HL-60 (cell line): ENCODE data around the gene TAPBP.
A peak's percentile ranks its signal among the peaks of the same experiment; 100 is the strongest.

Source experiments
- DNase-seq, 2 experiments: peaks; one replicate each; pipeline ENCODE4 v3.0.0-alpha.2; 2010 to 2020; ENCODE audit warnings: low read depth in 1 of 2, low spot score in 1 of 2
- H3K27ac ChIP-seq: fragments of 250-450 bp; sonication (Bioruptor Pico); replicated peaks from 2 replicates; pipeline ENCODE4 v1.5.1; 2020; ENCODE audit warnings: mild to moderate bottlenecking, moderate library complexity
- H3K27me3 ChIP-seq: fragments of 250-450 bp; sonication (Bioruptor Pico); 2 replicates; pipeline ENCODE4 v1.5.1; 2021; ENCODE audit warnings: mild to moderate bottlenecking, moderate library complexity; ENCODE audit not compliant: insufficient read depth, poor library complexity, severe bottlenecking
- H3K4me3 ChIP-seq: replicated peaks from 2 replicates; pipeline ENCODE4 v1.5.1; 2011; ENCODE audit warnings: mild to moderate bottlenecking, control low read depth, low read length; ENCODE audit not compliant: insufficient read depth
- GABPA ChIP-seq: IDR thresholded peaks from 2 replicates; pipeline ENCODE4 v1.6.1; 2012; ENCODE audit warnings: low read depth
- POLR2AphosphoS5 ChIP-seq: IDR thresholded peaks from 2 replicates; pipeline ENCODE4 v1.6.1; 2012; ENCODE audit warnings: low read depth
- SPI1 ChIP-seq: IDR thresholded peaks from 2 replicates; pipeline ENCODE4 v1.6.1; 2012; ENCODE audit warnings: low read depth, mild to moderate bottlenecking, borderline replicate concordance
- TF ChIP-seq, protein P1 (sequence below): IDR thresholded peaks from one replicate; pipeline ENCODE4 v1.5.1; 2011; ENCODE audit warnings: low read length, control low read depth, inconsistent platforms; ENCODE audit not compliant: insufficient read depth
- TF ChIP-seq, protein P2 (sequence below): IDR thresholded peaks from 2 replicates; pipeline ENCODE4 v1.6.1; 2012; ENCODE audit warnings: low read depth; ENCODE audit not compliant: insufficient replicate concordance

TAPBP gene

DNA sequence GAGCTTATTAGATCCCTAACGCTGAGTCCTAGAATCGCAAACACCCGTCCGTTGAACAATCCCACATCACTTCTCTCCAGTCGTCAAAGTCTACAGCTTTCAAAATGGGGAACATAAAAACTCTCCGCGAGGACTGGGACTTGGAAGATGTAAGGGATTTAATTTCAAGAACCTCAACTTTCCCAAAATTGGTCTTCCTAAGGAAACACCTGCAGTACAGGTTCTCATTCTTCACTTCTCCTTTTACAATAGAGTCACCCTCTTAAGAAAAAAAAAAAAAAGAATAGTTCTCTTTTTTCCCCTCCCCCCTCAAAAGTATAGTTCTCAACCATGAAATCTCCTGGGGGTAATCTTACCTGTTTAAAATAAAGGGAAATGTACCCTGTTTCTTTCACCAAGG, 10.2 kb upstream of the TAPBP start:
- Histone ChIP-seq H3K4me3 (peak overlapping the region; percentile 58), H3K27ac (peak overlapping the region; percentile 86), H3K27me3 (no peaks in the 10 kb centered on the region)
- peak in 1 of 2 experiments; percentile 31 for DNase-seq
- TF ChIP-seq GABPA (no peak; the same call in 1 of the 2 replicates), SPI1 (peak; percentile 76)
- TF ChIP-seq, protein P1, sequence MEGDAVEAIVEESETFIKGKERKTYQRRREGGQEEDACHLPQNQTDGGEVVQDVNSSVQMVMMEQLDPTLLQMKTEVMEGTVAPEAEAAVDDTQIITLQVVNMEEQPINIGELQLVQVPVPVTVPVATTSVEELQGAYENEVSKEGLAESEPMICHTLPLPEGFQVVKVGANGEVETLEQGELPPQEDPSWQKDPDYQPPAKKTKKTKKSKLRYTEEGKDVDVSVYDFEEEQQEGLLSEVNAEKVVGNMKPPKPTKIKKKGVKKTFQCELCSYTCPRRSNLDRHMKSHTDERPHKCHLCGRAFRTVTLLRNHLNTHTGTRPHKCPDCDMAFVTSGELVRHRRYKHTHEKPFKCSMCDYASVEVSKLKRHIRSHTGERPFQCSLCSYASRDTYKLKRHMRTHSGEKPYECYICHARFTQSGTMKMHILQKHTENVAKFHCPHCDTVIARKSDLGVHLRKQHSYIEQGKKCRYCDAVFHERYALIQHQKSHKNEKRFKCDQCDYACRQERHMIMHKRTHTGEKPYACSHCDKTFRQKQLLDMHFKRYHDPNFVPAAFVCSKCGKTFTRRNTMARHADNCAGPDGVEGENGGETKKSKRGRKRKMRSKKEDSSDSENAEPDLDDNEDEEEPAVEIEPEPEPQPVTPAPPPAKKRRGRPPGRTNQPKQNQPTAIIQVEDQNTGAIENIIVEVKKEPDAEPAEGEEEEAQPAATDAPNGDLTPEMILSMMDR, result no peak

GRCh38 chr6:33323623-33323948, 9.7 kb upstream of the TAPBP start:
- Histone ChIP-seq H3K4me3 (peak overlapping the region; percentile 58), H3K27me3 (no peaks in the 10 kb centered on the region), H3K27ac (peak overlapping the region; percentile 86)
- no peak for TF ChIP-seq SPI1
- TF ChIP-seq GABPA, result no peak
- TF ChIP-seq, protein P1, result no peak
- no peak for TF ChIP-seq POLR2AphosphoS5
- TF ChIP-seq, protein P2, sequence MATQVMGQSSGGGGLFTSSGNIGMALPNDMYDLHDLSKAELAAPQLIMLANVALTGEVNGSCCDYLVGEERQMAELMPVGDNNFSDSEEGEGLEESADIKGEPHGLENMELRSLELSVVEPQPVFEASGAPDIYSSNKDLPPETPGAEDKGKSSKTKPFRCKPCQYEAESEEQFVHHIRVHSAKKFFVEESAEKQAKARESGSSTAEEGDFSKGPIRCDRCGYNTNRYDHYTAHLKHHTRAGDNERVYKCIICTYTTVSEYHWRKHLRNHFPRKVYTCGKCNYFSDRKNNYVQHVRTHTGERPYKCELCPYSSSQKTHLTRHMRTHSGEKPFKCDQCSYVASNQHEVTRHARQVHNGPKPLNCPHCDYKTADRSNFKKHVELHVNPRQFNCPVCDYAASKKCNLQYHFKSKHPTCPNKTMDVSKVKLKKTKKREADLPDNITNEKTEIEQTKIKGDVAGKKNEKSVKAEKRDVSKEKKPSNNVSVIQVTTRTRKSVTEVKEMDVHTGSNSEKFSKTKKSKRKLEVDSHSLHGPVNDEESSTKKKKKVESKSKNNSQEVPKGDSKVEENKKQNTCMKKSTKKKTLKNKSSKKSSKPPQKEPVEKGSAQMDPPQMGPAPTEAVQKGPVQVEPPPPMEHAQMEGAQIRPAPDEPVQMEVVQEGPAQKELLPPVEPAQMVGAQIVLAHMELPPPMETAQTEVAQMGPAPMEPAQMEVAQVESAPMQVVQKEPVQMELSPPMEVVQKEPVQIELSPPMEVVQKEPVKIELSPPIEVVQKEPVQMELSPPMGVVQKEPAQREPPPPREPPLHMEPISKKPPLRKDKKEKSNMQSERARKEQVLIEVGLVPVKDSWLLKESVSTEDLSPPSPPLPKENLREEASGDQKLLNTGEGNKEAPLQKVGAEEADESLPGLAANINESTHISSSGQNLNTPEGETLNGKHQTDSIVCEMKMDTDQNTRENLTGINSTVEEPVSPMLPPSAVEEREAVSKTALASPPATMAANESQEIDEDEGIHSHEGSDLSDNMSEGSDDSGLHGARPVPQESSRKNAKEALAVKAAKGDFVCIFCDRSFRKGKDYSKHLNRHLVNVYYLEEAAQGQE, result no peak
- DNase-seq, result no peak

GRCh38 chr6:33321227-33321626, 7.3 kb upstream of the TAPBP start:
- TF ChIP-seq POLR2AphosphoS5 (no peak), GABPA (no peak), SPI1 (no peak)
- TF ChIP-seq, protein P1, result no peak
- TF ChIP-seq, protein P2, result no peak
- DNase-seq, result no peak
- Histone ChIP-seq H3K27ac (no peak overlapping the region; the same call in 1 of the 2 replicates), H3K4me3 (no peak overlapping the region), H3K27me3 (no peaks in the 10 kb centered on the region)
